ENCODE measurements around the gene HECW1. TPM values are rescaled to one million over a fixed set of nuclear protein-coding genes. Genes with fewer than 3 reads are reported as not detected.
"Not testable (repeated sequence)": the region's sequence is repeated elsewhere in the genome, so short reads cannot be mapped to it uniquely, and the experiment has no call there.

The HECW1 gene
- total RNA-seq, 2 experiments from 2014 or later: not detected

DNA sequence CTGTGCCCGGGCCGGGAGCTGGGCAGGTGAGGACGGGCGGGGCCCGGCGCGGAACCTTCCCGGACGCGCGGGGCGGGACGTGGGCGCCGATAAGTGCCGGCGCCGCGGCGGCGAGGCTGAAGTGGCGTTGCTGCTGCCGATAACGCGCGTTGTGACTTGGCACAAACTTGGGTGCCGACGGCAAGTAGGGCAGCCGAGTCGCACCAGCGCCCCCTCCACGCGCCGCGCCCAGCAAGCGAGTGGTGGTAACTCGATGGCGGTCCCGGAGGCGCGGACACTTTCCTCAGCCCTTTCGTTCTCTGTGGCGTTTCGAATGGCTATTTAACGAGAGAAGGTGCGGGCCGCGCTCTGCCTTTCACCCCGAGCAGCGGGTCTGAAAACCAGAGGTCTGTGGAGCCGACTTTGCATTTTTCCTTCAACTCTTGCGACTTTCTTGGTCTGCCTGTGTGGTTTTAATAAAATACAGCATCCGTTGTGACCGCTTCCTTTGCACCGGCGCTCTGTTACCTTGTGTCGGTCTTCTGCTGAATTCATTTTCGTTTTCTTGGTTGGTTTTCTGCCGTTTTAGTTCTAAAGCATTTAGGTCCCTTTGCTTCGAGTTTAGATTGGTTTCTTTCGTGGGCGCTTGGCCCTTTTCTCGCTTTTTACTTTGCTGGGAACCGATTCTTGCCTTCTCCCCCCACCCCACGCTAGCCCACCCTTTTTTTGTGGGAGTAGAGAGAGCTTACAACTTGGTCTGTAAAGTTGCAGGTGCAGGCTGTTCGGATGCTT is 471.2 kb downstream of the HECW1 start:
- DNase-seq: peak; percentile 82
- Mint-ChIP-seq H3K9me3 (ENCODE audit: low read depth) (no peaks in the 10 kb centered on the region), H3K27ac (peak overlapping the region; percentile 97), H3K4me1 (peaks cover 25% of the 10 kb centered on the region), H3K27me3 (peaks cover 18% of the 10 kb centered on the region), H3K36me3 (peaks cover 32% of the 10 kb centered on the region), H3K4me3 (peak overlapping the region; percentile 98)
- ATAC-seq: peak; percentile 30
- CTCF ChIA-PET: interaction anchor here (0.6 to 8.9 kb wide), 61 partner anchors 7 to 652 kb away, joined by 3 to 332 read pairs (median 7); partner anchors contain the start of gene COA1

DNA sequence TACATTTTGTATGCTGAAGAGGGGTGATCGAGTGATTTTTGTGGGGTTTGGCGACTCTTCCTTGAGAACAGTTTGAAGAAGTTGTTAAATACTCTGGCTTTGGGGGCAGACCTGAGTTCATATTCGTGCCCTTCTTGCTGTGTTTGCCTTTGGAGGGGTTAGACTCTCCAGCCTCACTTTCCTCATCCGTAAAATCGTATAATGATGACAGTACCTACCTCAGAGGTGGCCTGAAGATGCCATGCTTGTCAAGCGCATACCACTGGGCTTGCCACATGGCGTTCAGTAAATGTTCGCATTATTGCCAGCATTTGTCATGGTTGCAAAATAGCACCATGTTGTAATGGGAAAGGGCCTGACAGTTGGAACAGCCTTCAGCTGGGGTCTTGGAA is 471.7 kb downstream of the HECW1 start:
- peaks cover 33% of the 10 kb centered on the region for H3K36me3 Mint-ChIP-seq
- H3K9me3 Mint-ChIP-seq (ENCODE audit: low read depth): no peaks in the 10 kb centered on the region
- DNase-seq (peak; percentile 64), ATAC-seq (no peak)
- CTCF ChIA-PET: interaction anchor here (1.1 to 8.9 kb wide), 13 partner anchors 10 to 252 kb away, joined by 3 to 332 read pairs (median 22); no protein-coding TSS in a partner anchor
- H3K4me3 Mint-ChIP-seq: peak overlapping the region; percentile 98
- peaks cover 18% of the 10 kb centered on the region for H3K27me3 Mint-ChIP-seq
- H3K4me1 Mint-ChIP-seq: peaks cover 31% of the 10 kb centered on the region
- H3K27ac Mint-ChIP-seq: peak overlapping the region; percentile 97

DNA sequence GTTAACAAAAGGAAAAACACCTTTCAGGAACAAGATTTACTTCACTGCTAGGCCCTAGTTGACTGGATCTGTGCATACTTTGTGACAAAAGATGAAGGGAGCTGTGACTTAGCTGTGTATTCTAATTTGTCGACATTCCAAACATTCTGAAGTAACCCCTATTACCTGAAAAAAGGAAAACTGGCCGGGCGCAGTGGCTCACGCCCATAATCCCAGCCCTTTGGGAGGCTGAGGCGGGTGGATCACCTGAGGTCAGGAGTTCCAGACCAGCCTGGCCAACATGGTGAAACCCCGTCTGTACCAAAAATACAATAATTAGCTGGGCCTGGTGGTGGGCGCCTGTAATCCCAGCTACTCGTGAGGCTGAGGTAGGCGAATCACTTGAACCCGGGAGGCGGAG is 472.3 kb downstream of the HECW1 start:
- DNase-seq; H3K9me3 Mint-ChIP-seq (ENCODE audit: low read depth); ATAC-seq: not testable (repeated sequence)
- Mint-ChIP-seq H3K27me3 (peaks cover 18% of the 10 kb centered on the region), H3K27ac (peak overlapping the region; percentile 97), H3K36me3 (peaks cover 38% of the 10 kb centered on the region), H3K4me1 (peaks cover 36% of the 10 kb centered on the region), H3K4me3 (peak overlapping the region; percentile 98)
- CTCF ChIA-PET: interaction anchor here (0.8 to 8.9 kb wide), 13 partner anchors 9 to 252 kb away, joined by 3 to 332 read pairs (median 5); no protein-coding TSS in a partner anchor

DNA sequence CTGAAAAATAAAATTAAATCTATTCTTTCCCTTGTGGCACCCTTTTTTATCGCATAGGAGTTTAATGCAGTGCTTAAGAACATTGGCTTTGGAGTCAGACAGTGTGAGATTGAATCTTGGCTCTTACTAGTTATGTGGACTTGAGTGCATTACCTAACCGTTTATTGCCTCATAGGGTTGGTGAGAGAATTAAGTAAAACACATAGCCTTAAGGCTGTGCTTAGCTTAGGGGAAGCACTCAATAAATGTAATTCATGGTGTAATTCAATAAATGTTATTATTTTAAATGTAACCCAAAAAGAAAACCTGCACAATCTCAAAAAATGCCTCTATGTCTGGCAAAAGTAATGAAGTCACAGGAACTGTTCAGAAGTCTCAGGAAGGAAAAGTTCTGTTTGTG is 473.1 kb downstream of the HECW1 start:
- H3K27me3 Mint-ChIP-seq: peaks cover 18% of the 10 kb centered on the region
- H3K27ac Mint-ChIP-seq: peak overlapping the region; percentile 97
- H3K36me3 Mint-ChIP-seq: peaks cover 43% of the 10 kb centered on the region
- H3K4me1 Mint-ChIP-seq: peaks cover 44% of the 10 kb centered on the region
- ATAC-seq: no peak
- peak overlapping the region; percentile 98 for H3K4me3 Mint-ChIP-seq
- no peaks in the 10 kb centered on the region for H3K9me3 Mint-ChIP-seq (ENCODE audit: low read depth)
- DNase-seq: no peak
- CTCF ChIA-PET: interaction anchor here (1.0 to 8.9 kb wide), 7 partner anchors 13 to 251 kb away, joined by 3 to 332 read pairs (median 4); no protein-coding TSS in a partner anchor

- CTCF ChIA-PET: interaction anchor here (0.7 to 8.9 kb wide), 8 partner anchors 12 to 250 kb away, joined by 3 to 332 read pairs (median 4); no protein-coding TSS in a partner anchor
- H3K4me3 Mint-ChIP-seq: peak overlapping the region; percentile 98
- H3K36me3 Mint-ChIP-seq: peaks cover 45% of the 10 kb centered on the region
- H3K4me1 Mint-ChIP-seq: peaks cover 51% of the 10 kb centered on the region
- DNase-seq: no peak
- peak overlapping the region; percentile 97 for H3K27ac Mint-ChIP-seq
- peaks cover 11% of the 10 kb centered on the region for H3K27me3 Mint-ChIP-seq
- no peak for ATAC-seq
- H3K9me3 Mint-ChIP-seq (ENCODE audit: low read depth): no peaks in the 10 kb centered on the region
Observed at GRCh38 chr7:43586251-43586900, 473.9 kb downstream of the HECW1 start.

GRCh38 chr7:43588477-43589132 is 476.2 kb downstream of the HECW1 start:
- Mint-ChIP-seq H3K27ac (peak overlapping the region; percentile 62), H3K4me1 (peaks cover 63% of the 10 kb centered on the region), H3K36me3 (peaks cover 54% of the 10 kb centered on the region), H3K9me3 (ENCODE audit: low read depth) (no peaks in the 10 kb centered on the region), H3K27me3 (no peaks in the 10 kb centered on the region), H3K4me3 (peak overlapping the region; percentile 29)
- CTCF ChIA-PET: interaction anchor here (1.4 to 8.9 kb wide), 3 partner anchors 17 to 111 kb away, joined by 4 to 332 read pairs (median 90); no protein-coding TSS in a partner anchor
- DNase-seq (no peak), ATAC-seq (no peak)

DNA sequence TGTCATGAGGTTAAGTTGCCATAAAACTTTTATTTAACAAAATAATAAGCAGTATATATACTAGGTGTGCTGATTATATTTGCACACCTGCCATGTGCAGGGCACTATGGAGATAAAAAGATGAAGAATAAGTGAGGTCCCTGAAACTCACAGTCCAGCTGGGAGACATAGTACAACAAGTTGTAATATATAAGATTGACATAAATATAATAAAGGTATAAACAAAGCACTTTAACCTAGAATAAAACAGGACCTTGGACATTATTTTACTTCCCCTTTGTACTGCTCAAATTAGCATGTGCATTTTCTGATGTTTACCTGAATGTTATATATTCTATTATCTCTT is 476.7 kb downstream of the HECW1 start:
- Mint-ChIP-seq H3K27me3 (no peaks in the 10 kb centered on the region), H3K27ac (peak overlapping the region; percentile 62), H3K4me3 (peak overlapping the region; percentile 50), H3K36me3 (peaks cover 53% of the 10 kb centered on the region), H3K4me1 (peaks cover 68% of the 10 kb centered on the region), H3K9me3 (ENCODE audit: low read depth) (no peaks in the 10 kb centered on the region)
- DNase-seq: no peak
- no peak for ATAC-seq
- CTCF ChIA-PET: interaction anchor here (8.3 kb wide), 1 partner anchor 41 kb away, joined by 90 read pairs; no protein-coding TSS in a partner anchor

DNA sequence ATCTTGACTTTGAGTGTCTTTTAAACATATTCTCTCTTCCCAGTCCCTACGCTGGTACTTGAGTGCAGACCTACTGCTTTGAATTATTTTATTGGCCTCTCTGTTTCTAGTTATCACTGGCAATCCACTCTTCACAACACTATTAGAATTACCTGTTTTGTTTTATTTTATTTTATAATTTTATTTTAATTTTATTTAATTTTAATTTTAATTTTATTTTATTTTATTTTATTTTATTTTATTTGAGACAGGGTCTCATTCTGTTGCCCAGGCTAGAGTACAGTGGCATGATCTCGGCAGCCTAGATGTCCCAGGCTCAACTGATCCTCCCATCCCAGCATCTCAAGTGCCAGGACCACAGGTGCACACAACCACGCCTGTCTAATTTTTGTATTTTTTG is 477.3 kb downstream of the HECW1 start:
- DNase-seq: no peak
- Mint-ChIP-seq H3K27ac (peak overlapping the region; percentile 72), H3K4me3 (peak overlapping the region; percentile 50), H3K9me3 (ENCODE audit: low read depth) (no peaks in the 10 kb centered on the region), H3K4me1 (peaks cover 74% of the 10 kb centered on the region), H3K36me3 (peaks cover 47% of the 10 kb centered on the region), H3K27me3 (no peaks in the 10 kb centered on the region)
- CTCF ChIA-PET: interaction anchor here (2.0 kb wide), 1 partner anchor 7 kb away, joined by 16 read pairs; the partner anchor contains the start of gene STK17A
- no peak for ATAC-seq

- Mint-ChIP-seq H3K27ac (peak overlapping the region; percentile 74), H3K4me3 (peak overlapping the region; percentile 49), H3K27me3 (no peaks in the 10 kb centered on the region), H3K36me3 (peaks cover 42% of the 10 kb centered on the region), H3K9me3 (ENCODE audit: low read depth) (no peaks in the 10 kb centered on the region), H3K4me1 (peaks cover 81% of the 10 kb centered on the region)
- peak; percentile 79 for DNase-seq
- CTCF ChIA-PET: interaction anchor here (1.0 to 2.0 kb wide), 7 partner anchors 9 to 108 kb away, joined by 3 to 16 read pairs (median 5); partner anchors contain the start of gene STK17A
- peak; percentile 59 for ATAC-seq
Observed at GRCh38 chr7:43590862-43591557, 478.6 kb downstream of the HECW1 start.

- Mint-ChIP-seq H3K27me3 (no peaks in the 10 kb centered on the region), H3K36me3 (peaks cover 43% of the 10 kb centered on the region), H3K4me1 (peaks cover 80% of the 10 kb centered on the region), H3K4me3 (peak overlapping the region; percentile 47), H3K9me3 (ENCODE audit: low read depth) (no peaks in the 10 kb centered on the region), H3K27ac (peak overlapping the region; percentile 74)
- CTCF ChIA-PET: interaction anchor here (1.4 to 2.0 kb wide), 4 partner anchors 9 to 57 kb away, joined by 4 to 16 read pairs (median 9); partner anchors contain the start of gene STK17A
- ATAC-seq: no peak
- DNase-seq: no peak
Observed at GRCh38 chr7:43591558-43592180, 479.2 kb downstream of the HECW1 start.

- peaks cover 79% of the 10 kb centered on the region for H3K4me1 Mint-ChIP-seq
- H3K4me3 Mint-ChIP-seq: no peak overlapping the region
- ATAC-seq (no peak), DNase-seq (no peak)
- no peaks in the 10 kb centered on the region for H3K27me3 Mint-ChIP-seq
- peaks cover 46% of the 10 kb centered on the region for H3K36me3 Mint-ChIP-seq
- CTCF ChIA-PET: interaction anchor here (0.6 to 1.4 kb wide), 6 partner anchors 10 to 107 kb away, joined by 3 to 8 read pairs (median 4); partner anchors contain the start of gene STK17A
- H3K9me3 Mint-ChIP-seq (ENCODE audit: low read depth): no peaks in the 10 kb centered on the region
- peak overlapping the region; percentile 58 for H3K27ac Mint-ChIP-seq
Observed at GRCh38 chr7:43592326-43592725, 479.9 kb downstream of the HECW1 start.

- H3K27ac Mint-ChIP-seq: peak overlapping the region; percentile 61
- ATAC-seq: no peak
Observed at GRCh38 chr7:43593010-43593409, 480.6 kb downstream of the HECW1 start.

More at GRCh38 chr7:43593010-43593409, 480.6 kb downstream of the HECW1 start:
- Mint-ChIP-seq H3K27me3 (no peaks in the 10 kb centered on the region), H3K9me3 (ENCODE audit: low read depth) (no peaks in the 10 kb centered on the region), H3K4me3 (peak overlapping the region; percentile 27), H3K36me3 (peaks cover 48% of the 10 kb centered on the region), H3K4me1 (peaks cover 78% of the 10 kb centered on the region)
- CTCF ChIA-PET: interaction anchor here (0.6 to 1.4 kb wide), 6 partner anchors 11 to 107 kb away, joined by 3 to 8 read pairs (median 4); partner anchors contain the start of gene STK17A
- no peak for DNase-seq

All from activated CD8-positive, alpha-beta memory T cell treated with anti-CD3 and anti-CD28 coated beads, Interleukin-2, amount 10 ng/mL, durations not matched to agents 7 days and 5 days (primary cell).